Endothelial cell of umbilical vein (primary cell): ENCODE data around the gene CCNT1. TPM values are rescaled to one million over a fixed set of nuclear protein-coding genes. Genes with fewer than 3 reads are reported as not detected.

ENCODE experiments used
- BruUV-seq: library from RNA; stranded (reverse); fragments of 400-500 nt; replicated peaks from 2 replicates; lab custom pipeline; 2021; lab: Mats Ljungman, UMichigan
- CTCF ChIA-PET: fragments of 300-600, 350-600 bp; sonication (Branson Sonifier 250); formaldehyde crosslinking; loops from one replicate; lab custom pipeline; 2021; ENCODE audit warnings: antibody characterized with exemption, inconsistent platforms; lab: Charles Lee
- POLR2A ChIA-PET: fragments of 300-600, 350-600 bp; sonication (Branson Sonifier 250); formaldehyde crosslinking; loops from one replicate; lab custom pipeline; 2021; ENCODE audit warnings: antibody characterized with exemption, inconsistent platforms; lab: Charles Lee
- DNase-seq: peaks from one replicate; pipeline ENCODE4 v3.0.0-alpha.2; 2011; ENCODE audit warnings: low read depth, low spot score
- FAIRE-seq: peaks from 2 replicates; lab custom pipeline; 2011; peaks lifted over from hg19 to GRCh38; lab: Jason Lieb, UNC
- H2AFZ ChIP-seq: 2 replicates; pipeline ENCODE4 v1.6.0; 2012; ENCODE audit warnings: low read depth, low read length, control low read depth, inconsistent platforms
- H3K27ac ChIP-seq: 2 replicates; pipeline ENCODE4 v1.5.1; 2011; ENCODE audit warnings: low read depth, mild to moderate bottlenecking, control low read depth, low read length, moderate library complexity; ENCODE audit not compliant: insufficient read depth
- H3K27me3 ChIP-seq, 2 experiments: 2 replicates each; pipeline versions ENCODE4 v1.6.0 to v1.6.1; 2011; ENCODE audit warnings: low read length in 2 of 2, mixed read lengths in 1 of 2; ENCODE audit not compliant: control insufficient read depth in 2 of 2, insufficient read depth in 2 of 2
- H3K36me3 ChIP-seq, 2 experiments: 2 replicates in 1 of 2; 3 replicates in 1 of 2; pipeline ENCODE4 v1.5.1; 2011; ENCODE audit warnings: low read length in 2 of 2, mild to moderate bottlenecking in 1 of 2, moderate library complexity in 1 of 2; ENCODE audit not compliant: control insufficient read depth in 2 of 2, insufficient read depth in 2 of 2; ENCODE audit errors: extremely low read depth in 1 of 2
- H3K4me1 ChIP-seq: 3 replicates; pipeline ENCODE4 v1.5.1; 2011; ENCODE audit warnings: mild to moderate bottlenecking, low read length; ENCODE audit not compliant: control insufficient read depth, insufficient read depth; ENCODE audit errors: extremely low read depth
- H3K4me2 ChIP-seq: 2 replicates; pipeline ENCODE4 v1.6.1; 2011; ENCODE audit warnings: low read length, control low read depth, mixed read lengths; ENCODE audit not compliant: insufficient read depth
- H3K4me3 ChIP-seq, 3 experiments: fragments of 200-600 bp in 1 of 3; sonication (generic), shearing (Covaris generic) in 1 of 3; replicated peaks in 1 of 3; 2 replicates each; pipeline ENCODE4 v1.5.1; 2011 to 2016; ENCODE audit warnings: control low read depth in 3 of 3, low read length in 3 of 3, mild to moderate bottlenecking in 2 of 3, inconsistent platforms in 1 of 3, low read depth in 1 of 3, moderate library complexity in 1 of 3; ENCODE audit not compliant: insufficient read depth in 1 of 3
- H3K79me2 ChIP-seq: 2 replicates; pipeline ENCODE4 v1.6.0; 2012; ENCODE audit warnings: low read length, inconsistent platforms; ENCODE audit not compliant: control insufficient read depth, insufficient read depth
- H3K9ac ChIP-seq: replicated peaks from 2 replicates; pipeline ENCODE3; 2011; ENCODE audit warnings: low read length, control low read depth; ENCODE audit not compliant: insufficient read depth; ENCODE audit errors: extremely low read depth
- H3K9me1 ChIP-seq: replicated peaks from 3 replicates; pipeline ENCODE4 v1.6.0; 2011; ENCODE audit warnings: mild to moderate bottlenecking, low read length; ENCODE audit not compliant: control insufficient read depth, insufficient read depth; ENCODE audit errors: extremely low read depth
- H3K9me3 ChIP-seq: replicated peaks from 2 replicates; pipeline ENCODE4 v1.5.1; 2012; ENCODE audit warnings: low read length, inconsistent platforms; ENCODE audit not compliant: control insufficient read depth, insufficient read depth
- H4K20me1 ChIP-seq: replicated peaks from 2 replicates; pipeline ENCODE3; 2011; ENCODE audit warnings: mild to moderate bottlenecking, low read length; ENCODE audit not compliant: control insufficient read depth, insufficient read depth; ENCODE audit errors: extremely low read depth
- EZH2 ChIP-seq: IDR thresholded peaks from 2 replicates; pipeline ENCODE4 v1.6.1; 2012; ENCODE audit warnings: borderline replicate concordance, low read depth, mild to moderate bottlenecking, moderate library complexity, low read length, inconsistent platforms; ENCODE audit not compliant: severe bottlenecking
- FOS ChIP-seq: IDR thresholded peaks from 2 replicates; pipeline ENCODE4 v1.6.1; 2011; ENCODE audit warnings: mild to moderate bottlenecking, low read length, moderate library complexity, borderline replicate concordance; ENCODE audit not compliant: insufficient read depth
- GATA2 ChIP-seq: IDR thresholded peaks from 2 replicates; pipeline ENCODE4 v1.7.0; 2011; ENCODE audit warnings: low read depth, mild to moderate bottlenecking, moderate library complexity, mixed read lengths, low read length; ENCODE audit not compliant: insufficient read length, insufficient read depth
- JUN ChIP-seq: IDR thresholded peaks from 2 replicates; pipeline ENCODE4 v1.6.1; 2011; ENCODE audit warnings: borderline replicate concordance, low read depth; ENCODE audit not compliant: insufficient read length, insufficient read depth
- MAX ChIP-seq: IDR thresholded peaks from 2 replicates; pipeline ENCODE4 v1.6.1; 2011; ENCODE audit not compliant: insufficient read depth, insufficient read length
- MYC ChIP-seq: IDR thresholded peaks from one replicate; pipeline ENCODE4 v1.6.1; 2011; ENCODE audit warnings: mild to moderate bottlenecking, low read depth, low read length
- POLR2A ChIP-seq: IDR thresholded peaks from 2 replicates; pipeline ENCODE4 v1.6.1; 2012; ENCODE audit warnings: low read depth, mild to moderate bottlenecking, control low read depth, low read length
- POLR2AphosphoS5 ChIP-seq: IDR thresholded peaks from 2 replicates; pipeline ENCODE4 v1.6.1; 2012; ENCODE audit warnings: low read depth, mild to moderate bottlenecking, control low read depth, low read length, moderate library complexity; ENCODE audit not compliant: insufficient read depth
- dilution Hi-C: fragments of 300-500 bp; cut with MboI; formaldehyde crosslinking; loops from one replicate; pipeline ENCODE4 v1.15.0; 2019; ENCODE audit warnings: low sequenced_read_pairs; ENCODE audit not compliant: extremely low pct_ligation_motif_present
- intact Hi-C: fragments of 100-400 bp; cut with micrococcal nuclease; formaldehyde crosslinking; loops from one replicate; pipeline ENCODE4 v1.10.0; 2022
- polyA plus RNA-seq, 4 experiments: library from polyadenylated mRNA; depleted of rRNA in 3 of 4; stranded (reverse) in 3 of 4; unstranded in 1 of 4; fragments of >200 nt; gene quantifications; 2 replicates each; pipeline versions ENCODE4 v1.2.1 to v1.2.3, GENCODE V29; 2011 to 2012; ENCODE audit warnings: missing spikeins in 1 of 4
- total RNA-seq: library from RNA; stranded (reverse); gene quantifications from 2 replicates; pipeline ENCODE4 v1.2.3, GENCODE V29; 2021
- TF ChIP-seq, protein P1 (sequence below), 2 donors: IDR thresholded peaks; 1 replicate in 1 of 2; 2 replicates in 1 of 2; pipeline ENCODE4 v1.5.1; 2011; ENCODE audit warnings: low read length in 2 of 2, mild to moderate bottlenecking in 2 of 2, moderate library complexity in 2 of 2, control low read depth in 1 of 2, inconsistent platforms in 1 of 2, low read depth in 1 of 2; ENCODE audit not compliant: insufficient read depth in 1 of 2; ENCODE audit errors: extremely low read depth in 1 of 2

Gene CCNT1
- total and polyA plus RNA-seq, 2 donors (not counting 3 experiments of a cell fraction or from before 2014, with no cell fraction given) = 10.6 to 33.0 TPM

- CTCF ChIA-PET = interaction anchor here (1.1 kb wide), 1 partner anchor 61 kb away, joined by 3 read pairs; no protein-coding TSS in a partner anchor
- no peak for DNase-seq
- Histone ChIP-seq H3K27ac (no peak overlapping the region), H3K4me2 (no peak overlapping the region), H3K4me3 (no peak overlapping the region), H3K4me1 (no peaks in the 10 kb centered on the region), H3K9me3 (no peaks in the 10 kb centered on the region), H3K36me3 (peaks cover 19 to 20% of the 10 kb centered on the region in 2 experiments), H2AFZ (no peak overlapping the region), H3K27me3 (no peaks in the 10 kb centered on the region), H3K9me1 (no peaks in the 10 kb centered on the region), H4K20me1 (peaks cover 8% of the 10 kb centered on the region), H3K9ac (no peak overlapping the region), H3K79me2 (peaks cover 14% of the 10 kb centered on the region)
- POLR2A ChIA-PET = interaction anchor here (2.0 kb wide), 1 partner anchor 10 kb away, joined by 8 read pairs; the partner anchor contains the start of gene KANSL2
- dilution Hi-C loops = no loop called here
- no peak for FAIRE-seq
- intact Hi-C loops = no loop called here
- TF ChIP-seq POLR2A (no peak), GATA2 (no peak), FOS (no peak), MYC (no peak), POLR2AphosphoS5 (no peak), JUN (no peak), MAX (no peak), EZH2 (no peak)
- TF ChIP-seq, protein P1, sequence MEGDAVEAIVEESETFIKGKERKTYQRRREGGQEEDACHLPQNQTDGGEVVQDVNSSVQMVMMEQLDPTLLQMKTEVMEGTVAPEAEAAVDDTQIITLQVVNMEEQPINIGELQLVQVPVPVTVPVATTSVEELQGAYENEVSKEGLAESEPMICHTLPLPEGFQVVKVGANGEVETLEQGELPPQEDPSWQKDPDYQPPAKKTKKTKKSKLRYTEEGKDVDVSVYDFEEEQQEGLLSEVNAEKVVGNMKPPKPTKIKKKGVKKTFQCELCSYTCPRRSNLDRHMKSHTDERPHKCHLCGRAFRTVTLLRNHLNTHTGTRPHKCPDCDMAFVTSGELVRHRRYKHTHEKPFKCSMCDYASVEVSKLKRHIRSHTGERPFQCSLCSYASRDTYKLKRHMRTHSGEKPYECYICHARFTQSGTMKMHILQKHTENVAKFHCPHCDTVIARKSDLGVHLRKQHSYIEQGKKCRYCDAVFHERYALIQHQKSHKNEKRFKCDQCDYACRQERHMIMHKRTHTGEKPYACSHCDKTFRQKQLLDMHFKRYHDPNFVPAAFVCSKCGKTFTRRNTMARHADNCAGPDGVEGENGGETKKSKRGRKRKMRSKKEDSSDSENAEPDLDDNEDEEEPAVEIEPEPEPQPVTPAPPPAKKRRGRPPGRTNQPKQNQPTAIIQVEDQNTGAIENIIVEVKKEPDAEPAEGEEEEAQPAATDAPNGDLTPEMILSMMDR (IDR thresholded peaks at IDR 0.05; ENCODE audit: extremely low read depth in 1 of 2, insufficient read depth in 1 of 2, low read depth in 1 of 2, low read length in 2 of 2) = no peak
- BruUV-seq = no TSS peak
Measured at GRCh38 chr12:48691826-48692487, 24.6 kb downstream of the CCNT1 start.
